WERI-Rb-1 (cell line): Measurements from ENCODE around the gene SORBS2.

Source experiments
- DNase-seq: peaks from one replicate; pipeline ENCODE4 v3.0.0-alpha.2; 2020
- H3K27ac ChIP-seq: fragments of 250-450 bp; sonication (Bioruptor Pico); 2 replicates; pipeline ENCODE4 v1.5.1; 2020; ENCODE audit warnings: mild to moderate bottlenecking, moderate library complexity
- H3K27me3 ChIP-seq: fragments of 250-450 bp; sonication (Bioruptor Pico); 2 replicates; pipeline ENCODE4 v1.5.1; 2021; ENCODE audit warnings: mild to moderate bottlenecking, low read depth, moderate library complexity; ENCODE audit not compliant: insufficient read depth, severe bottlenecking
- H3K36me3 ChIP-seq: fragments of 250-450 bp; sonication (Bioruptor Pico); 2 replicates; pipeline ENCODE4 v1.5.1; 2020; ENCODE audit warnings: mild to moderate bottlenecking, moderate library complexity
- H3K4me3 ChIP-seq: 2 replicates; pipeline ENCODE4 v1.5.1; 2011; ENCODE audit warnings: low read depth, mild to moderate bottlenecking, control low read depth, low read length
- H3K9me3 ChIP-seq: fragments of 250-450 bp; sonication (Bioruptor Pico); 2 replicates; pipeline ENCODE4 v1.5.1; 2021; ENCODE audit warnings: mild to moderate bottlenecking, moderate library complexity; ENCODE audit not compliant: severe bottlenecking
- CTCF ChIP-seq: IDR thresholded peaks from 2 replicates; pipeline ENCODE4 v1.5.1; 2011; ENCODE audit warnings: low read depth, mild to moderate bottlenecking, control low read depth, inconsistent platforms, low read length

SORBS2 gene

GRCh38 chr4:185849664-185850550, 37.9 kb upstream of the SORBS2 start:
- H3K4me3 ChIP-seq = no peak overlapping the region
- TF ChIP-seq CTCF = no peak
- no peak for DNase-seq
- no peaks in the 10 kb centered on the region for H3K27me3 ChIP-seq
- H3K9me3 ChIP-seq = peaks cover 5% of the 10 kb centered on the region
- no peaks in the 10 kb centered on the region for H3K36me3 ChIP-seq
- no peak overlapping the region for H3K27ac ChIP-seq

- peak; percentile 46 for DNase-seq
- H3K4me3 ChIP-seq = peak overlapping the region; percentile 12; the same call in 1 of the 2 replicates
- H3K27ac ChIP-seq = no peak overlapping the region
These were observed 35.5 kb upstream of the SORBS2 start for GRCh38 chr4:185847352-185848097.

GRCh38 chr4:185846505-185847150, 34.6 kb upstream of the SORBS2 start:
- no peak for DNase-seq
- no peaks in the 10 kb centered on the region for H3K27me3 ChIP-seq
- no peak for TF ChIP-seq CTCF
- no peaks in the 10 kb centered on the region for H3K36me3 ChIP-seq
- peaks cover 5% of the 10 kb centered on the region for H3K9me3 ChIP-seq
- H3K4me3 ChIP-seq = no peak overlapping the region
- no peak overlapping the region for H3K27ac ChIP-seq

More at GRCh38 chr4:185847352-185848097, 35.5 kb upstream of the SORBS2 start:
- Histone ChIP-seq H3K36me3 (no peaks in the 10 kb centered on the region), H3K27me3 (no peaks in the 10 kb centered on the region), H3K9me3 (peaks cover 5% of the 10 kb centered on the region)
- TF ChIP-seq CTCF = no peak

GRCh38 chr4:185845966-185846365, 34.0 kb upstream of the SORBS2 start:
- H3K4me3 ChIP-seq = no peak overlapping the region
- H3K9me3 ChIP-seq = peaks cover 5% of the 10 kb centered on the region
- no peak for TF ChIP-seq CTCF
- no peaks in the 10 kb centered on the region for H3K36me3 ChIP-seq
- DNase-seq = no peak
- no peak overlapping the region for H3K27ac ChIP-seq
- no peaks in the 10 kb centered on the region for H3K27me3 ChIP-seq

GRCh38 chr4:185841451-185841850, 29.5 kb upstream of the SORBS2 start:
- peaks cover 5% of the 10 kb centered on the region for H3K9me3 ChIP-seq
- no peaks in the 10 kb centered on the region for H3K27me3 ChIP-seq
- no peak for TF ChIP-seq CTCF
- no peaks in the 10 kb centered on the region for H3K36me3 ChIP-seq
- no peak overlapping the region for H3K4me3 ChIP-seq
- DNase-seq = no peak
- no peak overlapping the region for H3K27ac ChIP-seq
